ENCODE results near the gene SERPINI2. TPM values are rescaled to one million over a fixed set of nuclear protein-coding genes. Genes with fewer than 3 reads are reported as not detected.

SERPINI2 gene, protein sequence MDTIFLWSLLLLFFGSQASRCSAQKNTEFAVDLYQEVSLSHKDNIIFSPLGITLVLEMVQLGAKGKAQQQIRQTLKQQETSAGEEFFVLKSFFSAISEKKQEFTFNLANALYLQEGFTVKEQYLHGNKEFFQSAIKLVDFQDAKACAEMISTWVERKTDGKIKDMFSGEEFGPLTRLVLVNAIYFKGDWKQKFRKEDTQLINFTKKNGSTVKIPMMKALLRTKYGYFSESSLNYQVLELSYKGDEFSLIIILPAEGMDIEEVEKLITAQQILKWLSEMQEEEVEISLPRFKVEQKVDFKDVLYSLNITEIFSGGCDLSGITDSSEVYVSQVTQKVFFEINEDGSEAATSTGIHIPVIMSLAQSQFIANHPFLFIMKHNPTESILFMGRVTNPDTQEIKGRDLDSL
- total RNA-seq = 0.55 TPM

DNA sequence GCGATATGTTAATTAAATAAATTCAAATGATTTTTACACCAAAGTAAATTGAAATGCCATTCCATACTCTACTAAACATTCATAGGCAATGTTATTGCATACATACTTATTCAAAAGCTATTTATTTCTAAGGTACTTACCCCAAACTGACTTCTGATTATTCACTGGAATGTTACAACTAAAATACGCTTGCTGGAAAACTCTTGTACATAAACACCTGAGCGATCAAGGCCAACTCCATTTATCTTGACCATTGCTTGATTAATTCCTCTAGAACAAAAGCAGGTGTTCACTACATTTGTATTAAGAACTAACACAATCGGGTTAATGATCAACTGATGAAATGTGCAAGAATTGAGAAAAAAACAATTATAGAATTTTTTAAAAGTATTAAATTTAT is at the start of gene SERPINI2:
TSS of gene SERPINI2 (minus strand) at position 180 of the 400 bp plus-strand sequence. CDS start 2,208 bp downstream, outside the sequence.
- no peak for DNase-seq (ENCODE audit: low spot score)

DNA sequence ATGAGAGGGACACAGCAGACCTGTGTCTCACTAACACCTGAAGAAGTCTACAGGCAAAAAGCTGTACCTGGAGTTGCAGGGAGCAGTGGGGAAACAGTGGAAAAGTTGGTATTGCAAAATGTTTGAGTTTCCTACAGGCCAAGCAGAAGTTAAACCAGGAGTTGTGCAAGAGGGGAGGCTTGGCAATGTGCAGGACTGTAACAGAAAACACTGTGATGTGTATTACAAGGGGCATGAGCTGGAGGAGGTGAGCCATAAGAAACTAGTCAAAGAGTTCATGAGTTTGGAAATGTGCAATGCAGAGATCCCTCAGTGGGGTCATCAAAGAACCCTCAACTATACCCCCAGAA is 47.1 kb upstream of the SERPINI2 start:
- DNase-seq (ENCODE audit: low spot score) = no peak

DNA sequence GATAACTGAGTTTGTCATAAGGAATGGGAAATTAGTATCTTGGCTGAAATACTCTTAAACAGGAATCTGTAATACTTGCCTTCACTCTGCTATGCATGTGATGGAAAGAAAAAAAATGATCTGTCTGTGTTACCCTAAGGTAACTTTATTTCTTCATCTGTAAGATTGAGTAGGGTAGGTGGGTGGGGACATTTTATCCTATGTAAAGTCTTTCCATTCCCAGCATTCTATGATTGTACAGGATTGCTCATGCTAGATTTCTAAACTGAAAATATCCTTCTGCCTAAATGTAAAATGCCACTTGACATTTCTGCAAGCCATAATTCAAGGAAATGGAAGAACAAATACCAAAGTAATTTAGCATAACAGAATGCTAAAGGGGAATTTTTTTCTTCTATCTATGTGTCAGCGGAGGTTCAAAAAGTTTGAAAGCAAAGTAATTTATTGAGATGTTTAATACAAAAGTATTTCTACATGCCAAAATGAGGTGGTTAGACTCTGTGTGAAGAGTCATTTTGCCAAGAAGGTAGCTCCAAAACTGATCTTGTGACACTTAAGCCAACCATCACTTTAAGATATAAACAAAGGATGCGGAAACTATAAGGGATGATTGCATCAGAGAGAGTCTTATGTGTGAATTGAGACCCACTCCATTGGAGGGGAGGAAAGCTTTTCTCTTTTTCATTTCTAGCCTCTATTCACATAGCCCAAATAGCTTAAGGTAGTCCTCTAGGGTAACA is 46.6 kb upstream of the SERPINI2 start:
- DNase-seq (ENCODE audit: low spot score) = no peak

DNA sequence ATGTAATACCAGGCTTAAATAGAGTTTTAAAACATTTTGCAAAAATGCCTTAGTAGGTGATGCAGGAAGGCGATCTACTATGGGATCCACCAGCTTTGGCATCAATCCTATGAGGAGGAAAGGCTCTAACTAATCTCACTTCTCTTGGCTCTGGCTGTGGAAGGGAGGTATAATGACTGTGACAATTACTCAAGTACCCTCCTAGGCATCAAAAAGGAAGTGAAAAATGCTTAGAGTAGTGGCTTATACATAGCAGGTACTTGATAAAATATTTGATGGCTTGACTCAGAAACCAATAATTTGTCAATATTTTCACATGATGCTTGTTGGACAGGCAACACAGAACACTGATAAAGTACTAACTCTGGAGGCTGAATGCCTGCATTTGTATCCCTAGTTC is 34.1 kb upstream of the SERPINI2 start:
- no peak for DNase-seq (ENCODE audit: low spot score)

DNA sequence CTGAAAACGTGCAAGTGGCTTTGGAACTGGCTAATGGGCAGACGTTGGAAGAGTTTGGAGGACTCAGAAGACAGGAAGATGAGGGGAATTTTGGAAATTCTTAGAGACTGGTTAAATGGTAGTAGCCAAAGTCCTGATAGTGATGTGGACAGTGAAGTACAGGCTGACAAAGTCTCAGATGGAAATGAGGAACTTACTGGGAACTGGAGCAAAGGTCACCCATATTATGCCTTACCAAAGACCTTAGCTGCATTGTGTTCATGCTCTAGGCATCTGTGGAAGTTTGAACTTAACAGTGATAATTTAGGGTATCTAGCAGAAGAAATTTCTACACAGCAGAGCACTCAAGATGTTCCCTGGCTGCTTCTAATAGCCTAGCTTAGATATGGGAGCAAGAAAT is 28.6 kb upstream of the SERPINI2 start:
- DNase-seq (ENCODE audit: low spot score) = no peak

DNA sequence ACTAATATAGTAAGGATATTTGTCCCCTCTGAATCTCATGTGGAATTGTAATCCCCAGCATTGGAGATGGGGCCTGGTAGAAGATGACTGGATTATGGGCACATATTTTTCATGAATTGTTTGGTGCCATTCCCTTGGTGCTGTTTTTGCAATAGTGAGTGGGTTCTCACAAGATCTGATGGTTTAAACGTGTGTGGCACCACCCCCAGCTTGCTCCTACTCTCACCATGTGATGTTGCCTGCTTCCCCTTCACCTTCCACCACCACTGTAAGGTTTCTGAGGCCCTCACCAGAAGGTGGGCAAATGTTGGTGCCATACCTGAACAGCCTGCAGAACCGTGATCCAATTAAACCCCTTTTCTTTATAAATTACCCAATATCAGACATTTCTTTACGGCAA is 28.1 kb upstream of the SERPINI2 start:
- DNase-seq (ENCODE audit: low spot score) = no peak

DNA sequence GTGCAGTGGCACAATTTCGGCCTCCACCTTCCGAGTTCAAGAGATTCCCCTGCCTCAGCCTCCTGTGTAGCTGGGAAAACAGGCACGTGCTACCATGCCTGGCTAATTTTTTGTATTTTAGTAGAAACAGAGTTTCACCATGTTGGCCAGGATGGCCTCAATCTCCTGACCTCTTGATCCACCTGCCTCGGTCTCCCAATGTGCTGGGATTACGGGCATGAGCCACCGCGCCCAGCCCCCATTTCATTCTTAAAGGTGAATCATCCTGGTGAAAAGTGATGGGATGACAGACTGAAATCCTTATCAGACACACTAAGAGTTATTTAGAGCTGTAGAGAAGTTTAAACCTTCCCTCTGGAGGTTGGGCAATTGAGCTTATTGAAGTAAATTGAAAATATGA is 24.1 kb upstream of the SERPINI2 start:
- no peak for DNase-seq (ENCODE audit: low spot score)

DNA sequence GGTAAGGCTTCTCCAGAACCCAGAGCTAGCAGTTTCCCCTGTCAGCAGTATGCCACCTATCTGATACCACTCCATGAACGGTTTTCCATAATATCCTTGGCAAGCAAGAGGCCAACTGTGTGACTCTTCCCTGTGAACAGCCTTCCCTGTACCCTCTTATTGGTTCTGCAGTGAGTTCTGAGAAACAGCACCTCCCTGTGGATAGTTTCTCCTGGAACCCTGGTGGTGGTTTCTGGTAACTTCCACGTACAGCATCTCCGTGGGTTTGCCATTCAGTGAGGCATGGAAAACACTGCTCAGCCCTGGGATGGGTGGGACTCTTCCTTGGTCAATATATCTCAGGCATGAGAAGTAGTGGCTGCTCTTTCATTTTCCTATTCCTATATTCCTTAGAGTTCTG is 19.4 kb upstream of the SERPINI2 start:
- no peak for DNase-seq (ENCODE audit: low spot score)

DNA sequence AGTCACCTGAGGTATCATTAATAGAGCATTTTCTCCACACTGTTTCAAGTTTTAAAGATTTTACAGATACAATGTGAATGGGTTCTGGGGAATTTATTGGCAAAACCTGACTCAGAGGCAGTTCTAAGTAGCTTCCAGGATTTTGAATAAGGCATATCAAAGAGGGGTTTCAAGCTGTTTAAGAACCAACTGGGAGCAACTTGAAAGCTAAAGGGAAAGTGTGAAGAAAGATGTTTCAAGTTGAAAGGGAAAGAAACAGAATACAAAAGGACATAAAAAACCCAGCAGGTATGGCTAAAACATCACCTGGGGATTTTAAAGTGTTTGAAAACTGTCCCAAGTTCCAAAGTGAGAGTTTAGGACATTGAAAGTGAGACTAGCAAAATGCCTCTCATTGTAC is 17.8 kb upstream of the SERPINI2 start:
- no peak for DNase-seq (ENCODE audit: low spot score)

DNA sequence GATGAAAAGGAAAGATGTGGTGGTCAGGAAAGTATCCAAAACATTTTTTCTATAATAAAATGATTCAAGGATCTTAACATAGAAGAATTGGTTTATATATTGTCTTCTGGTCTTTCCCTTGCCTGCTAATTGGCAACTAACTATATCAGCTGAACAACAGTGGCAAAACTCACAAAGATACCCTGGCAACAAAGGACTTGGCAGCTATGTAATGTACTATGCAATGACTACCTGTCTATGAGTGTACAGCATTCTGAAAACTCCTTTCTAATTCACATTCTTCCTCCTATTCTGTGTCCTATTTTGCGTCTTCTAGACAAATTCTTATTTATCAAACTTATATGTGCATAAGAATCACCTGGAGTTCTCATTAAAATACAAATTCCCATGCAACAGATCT is 15.7 kb upstream of the SERPINI2 start:
- no peak for DNase-seq (ENCODE audit: low spot score)

DNA sequence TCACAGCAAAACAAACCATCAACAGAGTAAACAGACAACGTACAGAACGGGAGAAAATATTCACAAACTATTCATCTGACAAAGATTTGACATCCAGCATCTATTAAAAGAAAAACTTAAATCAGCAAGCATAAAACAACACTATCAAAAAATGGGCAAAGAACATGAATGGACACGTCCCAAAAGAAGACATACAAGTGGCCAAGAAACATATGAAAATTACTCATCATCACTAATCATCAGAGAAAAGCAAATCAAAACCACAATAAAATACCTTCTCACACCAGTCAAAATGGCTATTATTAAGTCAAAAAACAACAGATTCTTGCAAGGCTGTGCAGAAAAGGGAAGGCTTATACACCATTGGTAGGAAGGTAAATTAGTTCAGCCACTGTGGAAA is 13.7 kb upstream of the SERPINI2 start:
- DNase-seq (ENCODE audit: low spot score) = no peak

DNA sequence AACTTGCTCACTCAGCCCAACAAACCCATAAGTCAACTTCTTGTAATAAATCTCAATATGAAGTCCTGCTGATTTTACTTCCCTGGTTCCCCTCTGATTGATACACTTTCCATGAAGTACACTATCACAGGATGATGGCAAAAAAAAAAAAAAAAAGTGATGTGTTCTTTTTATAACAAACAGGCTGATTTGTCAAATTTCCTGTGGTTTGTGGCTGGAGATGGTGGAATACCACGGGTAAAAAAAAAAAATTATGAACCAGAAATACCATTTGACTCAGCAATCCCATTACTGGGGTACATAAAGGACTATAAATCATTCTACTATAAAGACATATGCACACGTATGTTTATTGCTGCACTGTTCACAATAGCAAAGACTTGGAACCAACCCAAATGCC is 10.7 kb upstream of the SERPINI2 start:
- no peak for DNase-seq (ENCODE audit: low spot score)

DNA sequence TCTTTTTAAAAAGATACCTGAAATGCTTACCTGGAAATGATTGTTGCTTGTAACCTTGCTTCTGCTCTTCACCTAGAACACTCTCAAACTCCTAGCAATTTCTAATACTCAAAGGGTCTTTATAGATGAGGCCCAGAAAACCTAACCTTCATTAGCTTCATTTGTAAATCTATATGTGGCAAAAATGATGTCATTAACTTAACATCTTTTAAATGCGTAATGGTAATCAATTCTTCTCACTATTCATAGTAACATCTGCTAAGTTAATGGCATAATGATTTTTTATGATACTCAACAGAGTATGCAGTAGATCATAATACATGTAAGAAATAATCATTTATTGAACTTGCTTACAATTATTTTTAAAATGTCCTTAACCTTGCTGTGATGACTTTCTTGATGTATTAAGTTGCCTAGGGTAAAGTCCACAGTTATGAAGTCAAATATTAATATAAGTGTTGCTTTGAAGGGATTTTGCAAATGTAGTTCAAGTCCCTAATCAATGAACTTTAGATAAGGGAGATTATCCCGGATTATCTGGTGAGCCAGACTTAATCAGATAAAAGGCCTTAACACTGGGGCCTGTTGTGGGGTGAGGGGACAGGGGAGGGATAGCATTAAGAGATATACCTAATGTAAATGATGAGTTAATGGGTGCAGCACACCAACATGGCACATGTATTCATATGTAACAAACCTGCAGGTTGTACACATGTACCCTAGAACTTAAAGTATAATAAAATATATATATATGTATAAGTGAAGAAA is 10.1 kb upstream of the SERPINI2 start:
- no peak for DNase-seq (ENCODE audit: low spot score)

DNA sequence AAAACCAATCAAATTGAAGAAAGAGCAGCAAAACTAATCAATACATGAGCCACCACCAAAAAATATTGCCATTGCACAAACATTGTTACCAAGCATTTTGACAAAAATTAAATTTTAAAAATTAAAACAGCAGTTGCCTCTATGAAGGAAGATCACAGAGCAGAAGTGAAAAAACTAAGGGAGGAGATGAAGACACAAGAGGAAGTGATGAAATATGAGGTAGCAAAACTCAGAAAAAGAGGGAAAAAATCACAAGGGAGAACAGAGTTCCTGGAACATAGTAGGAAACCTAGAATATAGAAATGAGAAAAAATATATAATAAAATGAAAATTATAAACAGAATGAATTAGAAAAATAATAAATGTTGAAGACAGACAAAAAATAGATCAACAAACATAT is 7.3 kb upstream of the SERPINI2 start:
- no peak for DNase-seq (ENCODE audit: low spot score)

DNA sequence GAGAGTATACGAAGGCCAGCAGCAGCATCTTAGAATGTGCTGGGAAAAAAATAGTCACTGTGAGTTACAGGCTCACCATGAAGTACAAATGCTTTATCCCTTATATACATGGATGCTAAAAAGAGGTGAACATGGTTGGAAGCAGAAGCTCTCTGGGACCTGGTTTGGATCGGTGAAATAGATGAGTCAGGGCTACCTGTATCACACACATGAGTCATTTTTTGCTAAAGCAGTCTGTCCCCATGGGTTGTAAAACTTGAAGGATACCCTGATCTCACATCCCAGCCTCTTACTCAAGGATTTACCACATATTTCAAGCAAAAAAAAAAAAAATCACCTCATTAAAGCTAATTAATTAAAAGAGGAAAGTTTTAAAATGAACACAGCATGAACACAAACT is 6.9 kb upstream of the SERPINI2 start:
- no peak for DNase-seq (ENCODE audit: low spot score)

DNA sequence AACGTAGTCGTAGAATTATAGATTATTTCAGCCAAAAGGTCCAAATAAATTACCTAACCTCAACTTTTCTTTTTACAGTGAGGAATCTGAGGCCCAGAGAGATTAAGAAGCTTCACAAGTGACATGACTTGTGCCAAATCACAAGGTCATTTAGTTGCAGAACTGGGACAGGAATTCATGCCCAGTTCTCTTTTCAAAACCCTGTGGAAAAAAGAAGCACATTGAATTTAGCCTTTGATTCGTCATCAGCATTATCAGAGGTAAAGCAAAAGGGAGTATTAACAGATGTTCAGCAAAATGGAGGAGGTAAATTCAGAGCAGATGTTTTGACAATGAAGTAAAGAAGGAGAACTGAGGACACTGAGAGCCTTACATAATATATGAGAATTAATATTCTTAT is 4.5 kb downstream of the SERPINI2 start:
- no peak for DNase-seq (ENCODE audit: low spot score)

DNA sequence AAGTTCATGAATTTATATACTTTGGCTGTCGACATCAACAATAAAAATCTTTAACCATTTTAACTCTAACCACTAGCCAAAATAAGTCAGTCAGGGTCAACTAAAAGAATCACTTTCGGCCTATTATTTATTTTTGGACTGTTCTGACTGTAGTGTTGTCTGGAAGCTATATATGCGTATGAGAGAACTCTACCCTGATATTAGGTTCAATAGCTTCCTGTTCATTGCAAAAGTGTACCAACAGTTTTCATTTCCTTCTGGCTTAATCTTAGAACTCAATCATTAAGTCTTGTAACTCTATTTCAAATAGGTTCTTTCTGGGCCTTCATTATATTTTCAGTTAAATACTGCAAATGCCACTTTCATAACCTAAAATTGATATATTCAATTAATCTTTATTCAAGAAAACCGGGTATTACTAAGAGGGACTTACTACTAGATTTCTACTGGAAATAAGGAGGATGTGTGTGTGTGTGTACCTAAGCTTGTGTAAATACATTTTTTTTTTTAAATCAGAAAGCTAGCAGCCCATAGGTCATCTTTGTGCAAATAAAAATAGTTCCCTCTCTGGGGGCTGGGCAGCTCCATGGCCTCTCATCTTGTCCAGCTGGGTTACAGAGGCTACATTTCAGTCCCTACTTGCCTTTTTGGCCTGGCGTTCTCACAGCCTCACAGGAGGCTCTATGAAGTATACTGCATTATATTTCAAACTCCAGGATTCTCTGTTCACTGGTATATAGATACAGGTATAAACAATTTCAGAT is 5.8 kb downstream of the SERPINI2 start:
- DNase-seq (ENCODE audit: low spot score) = no peak

DNA sequence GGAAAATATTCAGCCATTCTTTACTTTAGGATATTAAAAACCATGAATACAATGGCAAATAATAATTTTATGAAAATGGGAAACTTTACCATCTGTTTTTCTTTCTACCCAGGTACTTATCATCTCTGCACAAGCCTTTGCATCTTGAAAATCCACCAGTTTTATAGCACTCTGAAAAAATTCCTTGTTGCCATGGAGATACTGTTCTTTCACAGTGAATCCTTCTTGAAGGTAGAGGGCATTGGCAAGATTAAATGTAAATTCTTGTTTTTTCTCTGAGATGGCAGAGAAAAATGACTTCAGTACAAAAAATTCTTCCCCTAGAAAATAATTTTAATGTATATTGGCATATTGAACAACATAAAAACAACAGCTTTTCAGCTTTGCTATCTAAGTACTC is 6.9 kb downstream of the SERPINI2 start:
- DNase-seq (ENCODE audit: low spot score) = no peak

DNA sequence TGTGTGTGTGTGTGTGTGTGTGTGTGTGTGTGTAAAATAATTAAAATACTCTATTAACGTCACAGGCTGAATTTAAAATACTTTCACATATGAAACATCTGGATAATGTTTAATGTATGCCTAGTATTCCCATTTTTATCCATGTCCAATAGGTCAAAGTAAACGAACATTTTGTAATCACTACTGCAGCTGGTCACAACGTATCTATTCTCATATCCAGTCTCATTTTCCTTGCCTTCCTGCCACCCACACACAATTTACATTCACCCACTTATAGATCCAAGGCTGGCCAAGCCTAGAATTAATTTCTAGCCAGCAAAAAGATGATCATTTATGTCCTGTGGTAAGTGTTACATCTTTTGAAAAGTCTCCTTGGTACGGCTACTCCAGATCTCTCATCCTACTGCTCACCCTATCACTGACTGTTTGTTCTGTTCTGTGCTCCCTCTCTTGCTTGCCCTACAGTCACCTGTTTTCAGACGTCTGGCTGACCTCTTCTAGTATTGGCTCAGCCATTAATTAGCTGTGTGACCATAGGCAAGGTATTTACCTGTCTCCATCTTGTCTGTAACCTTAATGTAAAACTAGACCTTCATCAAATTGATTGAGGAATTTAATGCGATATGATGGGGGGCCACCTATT is 17.6 kb downstream of the SERPINI2 start:
- DNase-seq (ENCODE audit: low spot score) = no peak

DNA sequence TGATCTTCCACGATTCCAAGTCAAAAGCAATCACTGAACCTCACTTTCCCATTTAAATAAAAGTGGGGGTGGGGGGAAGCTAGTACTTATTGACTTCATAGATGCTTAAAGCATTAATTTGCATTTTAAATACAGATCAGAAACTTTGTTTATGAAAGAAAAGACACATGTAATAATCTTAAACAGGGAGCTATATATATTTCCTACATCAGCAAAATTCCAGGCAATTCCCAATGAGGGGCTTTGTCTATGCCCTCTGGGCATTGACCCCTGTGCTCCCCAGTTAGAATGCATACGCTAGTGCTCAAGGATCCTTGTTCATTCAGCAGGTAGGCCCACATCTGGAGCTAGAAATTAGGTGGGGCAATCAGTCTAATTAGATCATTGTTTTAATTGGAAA is 20.0 kb downstream of the SERPINI2 start:
- no peak for DNase-seq (ENCODE audit: low spot score)

DNA sequence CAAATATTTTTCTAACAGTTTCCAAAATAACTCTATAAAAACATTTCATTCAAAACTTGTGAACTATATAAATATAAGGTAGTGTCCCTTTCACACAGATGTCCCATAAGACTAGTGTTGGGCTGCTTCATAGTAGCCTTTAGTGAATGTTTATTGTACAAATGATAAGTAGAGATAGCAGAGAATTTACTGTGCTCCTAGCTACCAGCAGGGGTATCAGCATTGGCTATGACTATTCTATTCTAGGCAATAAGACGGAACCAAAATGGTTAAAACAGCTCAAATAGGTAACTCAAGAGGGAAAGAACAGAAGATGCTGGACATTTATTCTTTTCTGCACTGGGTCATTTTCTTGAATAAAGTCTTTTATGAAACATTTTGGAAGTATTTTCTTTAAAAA is 22.6 kb downstream of the SERPINI2 start:
- no peak for DNase-seq (ENCODE audit: low spot score)
